Adrenal gland (tissue), 12 donors: ENCODE results near the gene LPGAT1. TPM values are rescaled to one million over a fixed set of nuclear protein-coding genes. Genes with fewer than 3 reads are reported as not detected.

Experiments used
- DNase-seq, 7 donors: peaks; one replicate each; pipeline ENCODE4 v3.0.0-alpha.2; 2019 to 2020
- H3K27ac ChIP-seq, 5 donors: fragments of 200-600 bp; sonication (generic) in 4 of 5; 1 replicate in 3 of 5; 2 replicates in 2 of 5; pipeline versions ENCODE4 v1.5.1 to v1.8.0; 2016 to 2020; ENCODE audit warnings: mild to moderate bottlenecking in 1 of 5
- H3K27me3 ChIP-seq: fragments of 200-600 bp; 2 replicates; pipeline ENCODE4 v1.8.0; 2021
- H3K36me3 ChIP-seq, 2 donors: fragments of 200-600 bp; replicated peaks in 1 of 2; 1 replicate in 1 of 2; 2 replicates in 1 of 2; pipeline versions ENCODE4 v1.5.1 to v1.8.0; 2018 to 2022
- H3K4me1 ChIP-seq, 2 donors: fragments of 200-600 bp; replicated peaks in 1 of 2; 1 replicate in 1 of 2; 2 replicates in 1 of 2; pipeline versions ENCODE4 v1.5.1 to v1.8.0; 2018 to 2021
- H3K4me3 ChIP-seq, 4 donors: fragments of 200-600 bp; sonication (generic) in 3 of 4; one replicate each; pipeline ENCODE4 v1.5.1; 2016 to 2018
- H3K9me3 ChIP-seq, 3 donors: fragments of 200-600 bp; sonication (generic) in 1 of 3; replicated peaks in 1 of 3; 1 replicate in 2 of 3; 2 replicates in 1 of 3; pipeline versions ENCODE4 v1.5.1 to v1.8.0; 2016 to 2021
- POLR2A ChIP-seq, 2 donors: fragments of 450-650 bp; IDR thresholded peaks; one replicate each; pipeline ENCODE4 v1.6.1; 2017; ENCODE audit warnings: antibody characterized with exemption in 2 of 2, mild to moderate bottlenecking in 2 of 2, moderate library complexity in 1 of 2
- WGBS, 4 donors: extraction: QIAGEN DNeasy Blood & Tissue Kit in 2 of 4; methylation state at CpG; one replicate each; pipeline versions ENCODE4 v1.1.5 to v1.1.7; 2013 to 2017; 5-methylcytosine and 5-hydroxymethylcytosine counted together
- intact Hi-C, 2 donors: fragments of 100-400 bp; cut with DNase I; formaldehyde crosslinking; loops; one replicate each; pipeline versions ENCODE4 v1.14.1 to v1.15.0; 2022 to 2023
- polyA plus RNA-seq, 3 donors: library from polyadenylated mRNA; stranded (reverse); fragments of 200-250 nt in 2 of 3; fragments of 350-450 nt in 1 of 3; fragmentation: Illumina TruSeq in 1 of 3; extraction: RNeasy Lipid Tissue Mini Kit (QIAGEN cat#74804) in 1 of 3; gene quantifications; one replicate each; pipeline ENCODE4 v1.2.3, GENCODE V29; 2013 to 2014
- total RNA-seq, 9 donors: library from RNA; depleted of rRNA in 4 of 9; stranded (reverse); fragments of >200 nt in 4 of 9; fragments of 120-200 nt in 1 of 9; fragmentation: NEBNext Ultra II Directional in 1 of 9; extraction: Animal tissue kit (Norgen Biotek cat#: 25700) in 1 of 9; gene quantifications; one replicate each; pipeline versions ENCODE4 v1.1.0 to v1.2.4, GENCODE V29; 2013 to 2023
- TF ChIP-seq, protein P1 (sequence below), 6 experiments: fragments of 450-650 bp in 4 of 6; fragments of 200-600 bp in 2 of 6; sonication (generic) in 1 of 6; IDR thresholded peaks; 1 replicate in 5 of 6; 2 replicates in 1 of 6; pipeline versions ENCODE4 v1.5.1 to v1.8.0; 2016 to 2021; ENCODE audit warnings: antibody characterized with exemption in 6 of 6, mild to moderate bottlenecking in 2 of 6, moderate library complexity in 1 of 6
- donor health status: healthy with polysubstance abuse.
- donor health status: Bipolar disorder and iron deficiency.
- donor health status: DM: yes; HTN: yes; CAD: no.
- donor health status: DM: no; HTN: no; CAD: no.
- donor health status: DM: no; HTN: no; CAD: no.
- donor health status: DM: yes; HTN: yes; CAD: no.

Gene LPGAT1
- total and polyA plus RNA-seq, 12 donors: 10.7 to 113 (median 75.6) TPM

DNA sequence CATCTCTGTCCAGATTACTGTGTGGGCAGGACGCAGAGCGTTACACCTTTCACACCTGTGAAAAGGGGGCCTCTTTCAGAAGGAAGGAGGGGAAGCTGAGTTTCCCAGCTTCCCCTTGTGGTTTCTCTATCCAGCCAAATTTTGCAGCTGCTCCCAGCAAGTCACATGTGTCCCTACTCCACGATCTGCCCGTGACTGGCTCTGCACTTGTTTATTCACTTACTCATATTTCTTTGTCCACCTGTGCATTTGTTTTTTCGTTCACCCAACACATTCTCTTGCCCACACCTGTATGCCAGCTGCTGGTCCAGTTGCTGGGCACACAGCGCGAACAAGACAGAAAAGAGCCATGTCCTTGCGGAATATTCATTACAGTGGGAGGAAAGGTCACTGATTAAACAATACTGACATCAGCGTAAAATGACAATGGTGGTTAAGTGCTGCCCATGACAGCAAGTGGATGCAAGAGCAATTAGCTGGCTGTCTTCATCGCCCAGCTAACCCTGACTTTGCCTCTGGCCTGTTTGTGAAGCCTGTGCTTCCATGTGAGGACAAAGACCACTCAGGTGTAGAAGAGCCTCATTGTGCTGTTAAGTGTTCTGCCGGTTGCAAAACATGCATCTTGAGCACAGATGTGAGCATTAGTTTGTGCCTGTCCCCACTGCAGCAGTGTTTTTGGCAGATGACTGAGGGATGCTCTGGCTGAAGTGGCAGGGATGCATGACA lies 126.6 kb downstream of the LPGAT1 start:
- Histone ChIP-seq H3K27ac (no peak overlapping the region), H3K9me3 (no peaks in the 10 kb centered on the region), H3K4me3 (no peak overlapping the region), H3K4me1 (no peaks in the 10 kb centered on the region), H3K27me3 (no peaks in the 10 kb centered on the region), H3K36me3 (no peaks in the 10 kb centered on the region)
- TF ChIP-seq, protein P1, sequence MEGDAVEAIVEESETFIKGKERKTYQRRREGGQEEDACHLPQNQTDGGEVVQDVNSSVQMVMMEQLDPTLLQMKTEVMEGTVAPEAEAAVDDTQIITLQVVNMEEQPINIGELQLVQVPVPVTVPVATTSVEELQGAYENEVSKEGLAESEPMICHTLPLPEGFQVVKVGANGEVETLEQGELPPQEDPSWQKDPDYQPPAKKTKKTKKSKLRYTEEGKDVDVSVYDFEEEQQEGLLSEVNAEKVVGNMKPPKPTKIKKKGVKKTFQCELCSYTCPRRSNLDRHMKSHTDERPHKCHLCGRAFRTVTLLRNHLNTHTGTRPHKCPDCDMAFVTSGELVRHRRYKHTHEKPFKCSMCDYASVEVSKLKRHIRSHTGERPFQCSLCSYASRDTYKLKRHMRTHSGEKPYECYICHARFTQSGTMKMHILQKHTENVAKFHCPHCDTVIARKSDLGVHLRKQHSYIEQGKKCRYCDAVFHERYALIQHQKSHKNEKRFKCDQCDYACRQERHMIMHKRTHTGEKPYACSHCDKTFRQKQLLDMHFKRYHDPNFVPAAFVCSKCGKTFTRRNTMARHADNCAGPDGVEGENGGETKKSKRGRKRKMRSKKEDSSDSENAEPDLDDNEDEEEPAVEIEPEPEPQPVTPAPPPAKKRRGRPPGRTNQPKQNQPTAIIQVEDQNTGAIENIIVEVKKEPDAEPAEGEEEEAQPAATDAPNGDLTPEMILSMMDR (IDR thresholded peaks at IDR 0.05): no peak
- no peak for TF ChIP-seq POLR2A (IDR thresholded peaks at IDR 0.05)
- intact Hi-C loops: no loop called here
- WGBS, 4 donors: 74 to 84% (median 83%) methylated on average over 11 of the region's 11 CpGs
- no peak for DNase-seq

- Histone ChIP-seq H3K9me3 (no peaks in the 10 kb centered on the region), H3K27ac (no peak overlapping the region), H3K36me3 (no peaks in the 10 kb centered on the region), H3K4me1 (no peaks in the 10 kb centered on the region), H3K27me3 (no peaks in the 10 kb centered on the region), H3K4me3 (no peak overlapping the region)
- TF ChIP-seq POLR2A (IDR thresholded peaks at IDR 0.05): no peak
- TF ChIP-seq, protein P1 (IDR thresholded peaks at IDR 0.05): no peak
- 87 to 91% (median 87%) methylated on average over 6 of the region's 6 CpGs for WGBS, 4 donors
- intact Hi-C loops: no loop called here
- no peak for DNase-seq
These were observed 128.8 kb downstream of the LPGAT1 start for GRCh38 chr1:211701733-211702132.

DNA sequence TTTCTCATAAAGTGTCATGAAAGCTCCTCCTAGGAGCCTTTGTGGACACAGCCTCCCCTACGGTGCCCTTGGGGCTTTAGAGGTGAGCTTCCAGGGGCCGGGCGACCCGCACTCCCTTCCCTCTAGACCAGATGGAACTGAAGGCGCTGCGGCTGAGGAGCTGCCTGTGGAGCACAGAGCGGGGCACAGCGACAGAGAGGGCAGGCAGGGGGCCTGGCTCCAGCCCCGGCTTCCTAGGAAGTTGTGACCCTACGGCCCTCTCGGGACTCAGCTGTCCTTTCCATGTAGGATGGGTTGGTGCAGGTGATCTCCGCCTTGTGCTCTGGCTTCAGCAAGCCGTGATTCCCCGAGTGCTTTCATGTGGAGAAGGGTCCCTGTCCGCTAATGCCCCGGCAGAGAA lies 131.5 kb downstream of the LPGAT1 start:
- TF ChIP-seq POLR2A (IDR thresholded peaks at IDR 0.05): no peak
- TF ChIP-seq, protein P1 (IDR thresholded peaks at IDR 0.05): no peak
- 70 to 94% (median 80%) methylated on average over 6 to 16 of the region's 16 CpGs for WGBS, 4 donors

GRCh38 chr1:211698161-211699026 lies 132.2 kb downstream of the LPGAT1 start:
- Histone ChIP-seq H3K4me1 (peaks cover 0 to 3% of the 10 kb centered on the region in 2 donors), H3K9me3 (no peaks in the 10 kb centered on the region), H3K36me3 (no peaks in the 10 kb centered on the region), H3K27me3 (no peaks in the 10 kb centered on the region), H3K4me3 (peak overlapping the region in 1 of 4 donors; percentile 38), H3K27ac (no peak overlapping the region)
- intact Hi-C loops: loop anchor here (2.0 to 10.0 kb wide), 3 partner anchors 132 to 236 kb away; partner anchors contain the start of gene LPGAT1 (in 2 of the 2)
- no peak for TF ChIP-seq POLR2A (IDR thresholded peaks at IDR 0.05)
- TF ChIP-seq, protein P1 (IDR thresholded peaks at IDR 0.05): peak; percentile 94 to 97 (median 96)
- WGBS, 4 donors: 16 to 37% (median 24%) methylated on average over 9 to 29 of the region's 29 CpGs
- peak; percentile 78 to 93 (median 87) for DNase-seq

More for the DNA sequence above, 131.5 kb downstream of the LPGAT1 start:
- no peaks in the 10 kb centered on the region for H3K9me3 ChIP-seq
- H3K4me3 ChIP-seq: peak overlapping the region in 1 of 4 donors; percentile 38
- H3K36me3 ChIP-seq: no peaks in the 10 kb centered on the region
- intact Hi-C loops: loop anchor here (2.0 to 10.0 kb wide), 3 partner anchors 132 to 236 kb away; partner anchors contain the start of gene LPGAT1 (in 2 of the 2)
- H3K27me3 ChIP-seq: no peaks in the 10 kb centered on the region
- no peak for DNase-seq
- peaks cover 0 to 3% of the 10 kb centered on the region in 2 donors for H3K4me1 ChIP-seq
- H3K27ac ChIP-seq: no peak overlapping the region
